Islet of Langerhans (tissue), 1 donor: Measurements from ENCODE around the gene NMNAT2.

Experiments
- FAIRE-seq: peaks from one replicate; lab custom pipeline; 2011; peaks lifted over from hg19 to GRCh38; lab: Jason Lieb, UNC

Gene NMNAT2

GRCh38 chr1:183310753-183311479, 107.3 kb downstream of the NMNAT2 start:
- no peak for FAIRE-seq

GRCh38 chr1:183308719-183309118, 109.5 kb downstream of the NMNAT2 start:
- FAIRE-seq = no peak

- no peak for FAIRE-seq
Measured at GRCh38 chr1:183306317-183307042, 111.7 kb downstream of the NMNAT2 start.

- FAIRE-seq = no peak
Measured at GRCh38 chr1:183304440-183305107, 113.6 kb downstream of the NMNAT2 start.

- no peak for FAIRE-seq
Measured at GRCh38 chr1:183303901-183304300, 114.3 kb downstream of the NMNAT2 start.

GRCh38 chr1:183303323-183303645, 114.9 kb downstream of the NMNAT2 start:
- FAIRE-seq = no peak

- FAIRE-seq = no peak
Measured at GRCh38 chr1:183302452-183303322, 115.5 kb downstream of the NMNAT2 start.

- FAIRE-seq = no peak
Measured at GRCh38 chr1:183301239-183301638, 116.9 kb downstream of the NMNAT2 start.

- no peak for FAIRE-seq
Measured at GRCh38 chr1:183300828-183301227, 117.4 kb downstream of the NMNAT2 start.

GRCh38 chr1:183300395-183300794, 117.8 kb downstream of the NMNAT2 start:
- no peak for FAIRE-seq

- no peak for FAIRE-seq
Measured at GRCh38 chr1:183296782-183297181, 121.4 kb downstream of the NMNAT2 start.

GRCh38 chr1:183295521-183295920, 122.7 kb downstream of the NMNAT2 start:
- no peak for FAIRE-seq

- no peak for FAIRE-seq
Measured at GRCh38 chr1:183293876-183294275, 124.3 kb downstream of the NMNAT2 start.

GRCh38 chr1:183293241-183293640, 124.9 kb downstream of the NMNAT2 start:
- no peak for FAIRE-seq

- no peak for FAIRE-seq
Measured at GRCh38 chr1:183291802-183292514, 126.2 kb downstream of the NMNAT2 start.

GRCh38 chr1:183291216-183291762, 126.9 kb downstream of the NMNAT2 start:
- FAIRE-seq = no peak

- no peak for FAIRE-seq
Measured at GRCh38 chr1:183290628-183291027, 127.6 kb downstream of the NMNAT2 start.

- no peak for FAIRE-seq
Measured at GRCh38 chr1:183289051-183289496, 129.1 kb downstream of the NMNAT2 start.

- no peak for FAIRE-seq
Measured at GRCh38 chr1:183288583-183288982, 129.6 kb downstream of the NMNAT2 start.

- no peak for FAIRE-seq
Measured at GRCh38 chr1:183287191-183287675, 130.9 kb downstream of the NMNAT2 start.

- no peak for FAIRE-seq
Measured at GRCh38 chr1:183285746-183286145, 132.4 kb downstream of the NMNAT2 start.
